Measurements from ENCODE around the gene REXO5. TPM values are rescaled to one million over a fixed set of nuclear protein-coding genes. Genes with fewer than 3 reads are reported as not detected.

The REXO5 gene
- total and polyA plus RNA-seq, 12 donors = 2.0 to 6.9 (median 4.8) TPM

DNA sequence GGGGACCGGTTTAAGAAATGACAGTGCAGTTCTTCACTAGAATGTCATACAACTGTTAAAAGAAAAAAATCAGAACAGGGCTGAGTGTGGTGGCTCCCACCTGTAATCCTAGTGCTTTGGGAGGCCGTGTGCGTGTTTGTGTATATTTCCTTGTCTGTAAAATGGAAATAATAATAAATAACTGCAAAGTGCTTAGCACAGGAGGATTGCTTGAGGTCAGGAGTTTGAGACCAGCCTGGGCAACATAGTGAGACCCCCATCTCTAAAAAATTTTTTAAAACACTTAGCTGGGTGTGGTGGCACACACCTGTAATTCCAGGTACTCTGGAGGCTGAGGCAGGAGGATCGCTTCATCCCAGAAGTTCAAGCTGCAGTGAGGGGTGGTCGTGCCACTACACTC, 40.0 kb upstream of the REXO5 start:
- ATAC-seq = no peak
- no peak overlapping the region for H3K27ac ChIP-seq
- WGBS, 2 donors = 89 to 92% methylated on average over 5 of the region's 5 CpGs
- no peak for DNase-seq
- intact Hi-C loops (cut with DNase I) = no loop called here
- peaks cover 0 to 13% (median 0%) of the 10 kb centered on the region in 9 donors for H3K4me1 ChIP-seq
- no peaks in the 10 kb centered on the region for H3K36me3 ChIP-seq
- no peak overlapping the region for H3K4me3 ChIP-seq
- H3K27me3 ChIP-seq = no peaks in the 10 kb centered on the region
- H3K9me3 ChIP-seq = peaks cover 0 to 10% (median 0%) of the 10 kb centered on the region in 11 donors
- TF ChIP-seq, protein P1, sequence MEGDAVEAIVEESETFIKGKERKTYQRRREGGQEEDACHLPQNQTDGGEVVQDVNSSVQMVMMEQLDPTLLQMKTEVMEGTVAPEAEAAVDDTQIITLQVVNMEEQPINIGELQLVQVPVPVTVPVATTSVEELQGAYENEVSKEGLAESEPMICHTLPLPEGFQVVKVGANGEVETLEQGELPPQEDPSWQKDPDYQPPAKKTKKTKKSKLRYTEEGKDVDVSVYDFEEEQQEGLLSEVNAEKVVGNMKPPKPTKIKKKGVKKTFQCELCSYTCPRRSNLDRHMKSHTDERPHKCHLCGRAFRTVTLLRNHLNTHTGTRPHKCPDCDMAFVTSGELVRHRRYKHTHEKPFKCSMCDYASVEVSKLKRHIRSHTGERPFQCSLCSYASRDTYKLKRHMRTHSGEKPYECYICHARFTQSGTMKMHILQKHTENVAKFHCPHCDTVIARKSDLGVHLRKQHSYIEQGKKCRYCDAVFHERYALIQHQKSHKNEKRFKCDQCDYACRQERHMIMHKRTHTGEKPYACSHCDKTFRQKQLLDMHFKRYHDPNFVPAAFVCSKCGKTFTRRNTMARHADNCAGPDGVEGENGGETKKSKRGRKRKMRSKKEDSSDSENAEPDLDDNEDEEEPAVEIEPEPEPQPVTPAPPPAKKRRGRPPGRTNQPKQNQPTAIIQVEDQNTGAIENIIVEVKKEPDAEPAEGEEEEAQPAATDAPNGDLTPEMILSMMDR (IDR thresholded peaks at IDR 0.05) = no peak

DNA sequence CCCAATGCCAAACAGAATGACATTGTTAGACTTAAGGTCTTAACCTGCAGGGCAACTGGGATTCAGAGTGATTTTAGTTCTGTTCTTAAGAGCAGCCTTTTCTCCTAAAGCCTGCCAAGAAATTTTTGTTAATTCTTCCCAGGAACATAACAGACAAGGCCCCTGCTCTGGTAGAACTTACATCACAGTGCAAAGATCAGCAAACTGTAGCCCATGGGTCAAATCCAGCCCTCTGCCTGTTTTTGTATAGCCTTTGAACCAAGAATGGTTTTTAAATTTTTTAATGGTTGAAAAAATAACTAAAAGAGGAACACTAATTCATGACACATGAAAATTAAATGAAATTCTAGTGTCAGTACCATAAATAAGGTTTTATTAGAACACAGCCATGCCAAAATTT, 38.8 kb upstream of the REXO5 start:
- Histone ChIP-seq H3K4me3 (no peak overlapping the region), H3K27me3 (no peaks in the 10 kb centered on the region), H3K4me1 (peaks cover 0 to 13% (median 0%) of the 10 kb centered on the region in 9 donors), H3K27ac (no peak overlapping the region), H3K9me3 (peaks cover 0 to 6% (median 0%) of the 10 kb centered on the region in 11 donors), H3K36me3 (no peaks in the 10 kb centered on the region)
- DNase-seq (no peak), ATAC-seq (no peak)
- intact Hi-C loops (cut with DNase I) = no loop called here
- TF ChIP-seq, protein P1 (IDR thresholded peaks at IDR 0.05) = no peak

DNA sequence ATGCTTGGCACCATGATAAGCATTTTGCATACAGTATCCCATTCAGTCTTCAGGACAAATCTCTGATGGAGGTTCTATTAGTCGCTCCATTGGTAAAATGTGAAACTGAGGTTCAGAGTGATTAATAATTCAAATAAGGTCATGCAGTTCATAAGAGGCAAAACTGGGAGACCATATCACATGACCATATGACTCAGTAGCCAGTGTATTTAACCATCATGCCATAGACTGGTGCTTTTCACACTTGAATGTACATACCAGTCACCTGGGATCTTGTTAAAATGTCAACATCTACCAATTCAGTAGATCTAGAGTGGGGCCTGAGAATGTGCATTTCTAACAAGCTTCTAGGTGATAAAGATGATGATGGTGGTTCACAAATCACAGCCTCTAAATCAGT, 38.2 kb upstream of the REXO5 start:
- 97% methylated on average over 1 of the region's 1 CpG for WGBS, 2 donors
- no peak for DNase-seq

DNA sequence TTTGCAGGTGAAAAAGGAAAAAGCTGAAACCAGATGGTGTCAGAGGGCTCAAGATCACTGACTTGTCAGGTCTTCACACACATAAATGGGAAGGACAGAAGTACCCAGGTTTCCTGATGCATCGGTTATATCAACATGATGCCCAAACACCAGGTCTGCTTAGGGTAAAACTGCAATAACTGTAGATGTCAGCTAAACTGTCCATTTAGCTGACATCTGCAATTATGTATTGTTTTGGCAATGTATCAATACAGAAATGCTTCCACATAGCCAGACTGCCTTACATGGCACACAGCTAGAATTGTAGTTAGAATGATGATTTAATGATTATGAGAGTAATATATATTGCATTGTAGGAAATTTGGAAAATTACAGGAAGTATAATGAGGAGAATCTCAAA, 37.5 kb upstream of the REXO5 start:
- peaks cover 0 to 6% (median 0%) of the 10 kb centered on the region in 9 donors for H3K4me1 ChIP-seq
- WGBS, 2 donors = 39 to 76% methylated on average over 1 of the region's 1 CpG
- TF ChIP-seq, protein P1 (IDR thresholded peaks at IDR 0.05) = no peak
- no peaks in the 10 kb centered on the region for H3K36me3 ChIP-seq
- DNase-seq (no peak), ATAC-seq (no peak)
- no peak overlapping the region for H3K4me3 ChIP-seq
- no peaks in the 10 kb centered on the region for H3K27me3 ChIP-seq
- peaks cover 0 to 7% (median 0%) of the 10 kb centered on the region in 11 donors for H3K9me3 ChIP-seq
- intact Hi-C loops (cut with DNase I) = no loop called here
- no peak overlapping the region for H3K27ac ChIP-seq

More for the DNA sequence above, 38.2 kb upstream of the REXO5 start:
- Histone ChIP-seq H3K9me3 (peaks cover 0 to 7% (median 0%) of the 10 kb centered on the region in 11 donors), H3K27me3 (no peaks in the 10 kb centered on the region), H3K4me1 (peaks cover 0 to 9% (median 0%) of the 10 kb centered on the region in 9 donors), H3K4me3 (no peak overlapping the region), H3K36me3 (no peaks in the 10 kb centered on the region), H3K27ac (no peak overlapping the region)
- TF ChIP-seq, protein P1 (IDR thresholded peaks at IDR 0.05) = no peak
- no peak for ATAC-seq
- intact Hi-C loops (cut with DNase I) = no loop called here
